GM21423 (cell line): ENCODE measurements around the gene GNAI3.
A peak's percentile ranks its signal among the peaks of the same experiment; 100 is the strongest.

Source experiments
- ATAC-seq: cut with Tn5 transposase; IDR thresholded peaks from one replicate; pipeline ENCODE4 v1.9.1; 2021; ENCODE audit warnings: mild to moderate bottlenecking, moderate library complexity; ENCODE audit not compliant: unreplicated experiment

GNAI3 gene

GRCh38 chr1:109548321-109549267, at the start of gene GNAI3:
TSS of gene GNAI3 (plus strand) at chr1:109548615. CDS start at chr1:109548721, 106 bp downstream.
- ATAC-seq, result peak; percentile 95

- no peak for ATAC-seq
Measured at GRCh38 chr1:109499081-109499480, 49.3 kb upstream of the GNAI3 start.

GRCh38 chr1:109499661-109500536, 48.5 kb upstream of the GNAI3 start:
- ATAC-seq, result no peak

DNA sequence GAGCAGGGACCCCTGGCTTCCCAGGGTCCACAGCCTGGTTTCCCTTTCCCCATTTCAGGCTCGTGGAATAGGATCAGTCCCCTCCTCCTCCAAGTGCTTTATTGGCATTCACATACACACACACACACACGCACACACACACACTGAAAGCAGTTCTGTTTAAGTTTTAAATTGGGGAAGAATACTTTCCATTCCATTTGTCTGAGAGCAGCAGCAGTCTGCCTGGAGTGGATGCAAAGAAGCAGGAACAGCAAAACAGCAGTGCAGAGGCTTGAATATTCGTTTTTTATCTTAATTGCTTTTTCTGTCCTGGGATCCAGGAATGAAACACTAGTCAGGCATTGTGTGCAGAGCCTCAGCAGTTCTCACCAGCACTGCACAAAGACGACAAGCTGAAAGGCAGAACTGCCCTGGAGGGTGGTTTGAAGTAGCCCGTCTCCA, 47.5 kb upstream of the GNAI3 start:
- ATAC-seq, result no peak

- ATAC-seq, result no peak
Measured at GRCh38 chr1:109501644-109502363, 46.6 kb upstream of the GNAI3 start.

- no peak for ATAC-seq
Measured at GRCh38 chr1:109502364-109502851, 46.0 kb upstream of the GNAI3 start.

GRCh38 chr1:109503935-109504334, 44.5 kb upstream of the GNAI3 start:
- no peak for ATAC-seq

GRCh38 chr1:109504974-109505373, 43.4 kb upstream of the GNAI3 start:
- no peak for ATAC-seq

DNA sequence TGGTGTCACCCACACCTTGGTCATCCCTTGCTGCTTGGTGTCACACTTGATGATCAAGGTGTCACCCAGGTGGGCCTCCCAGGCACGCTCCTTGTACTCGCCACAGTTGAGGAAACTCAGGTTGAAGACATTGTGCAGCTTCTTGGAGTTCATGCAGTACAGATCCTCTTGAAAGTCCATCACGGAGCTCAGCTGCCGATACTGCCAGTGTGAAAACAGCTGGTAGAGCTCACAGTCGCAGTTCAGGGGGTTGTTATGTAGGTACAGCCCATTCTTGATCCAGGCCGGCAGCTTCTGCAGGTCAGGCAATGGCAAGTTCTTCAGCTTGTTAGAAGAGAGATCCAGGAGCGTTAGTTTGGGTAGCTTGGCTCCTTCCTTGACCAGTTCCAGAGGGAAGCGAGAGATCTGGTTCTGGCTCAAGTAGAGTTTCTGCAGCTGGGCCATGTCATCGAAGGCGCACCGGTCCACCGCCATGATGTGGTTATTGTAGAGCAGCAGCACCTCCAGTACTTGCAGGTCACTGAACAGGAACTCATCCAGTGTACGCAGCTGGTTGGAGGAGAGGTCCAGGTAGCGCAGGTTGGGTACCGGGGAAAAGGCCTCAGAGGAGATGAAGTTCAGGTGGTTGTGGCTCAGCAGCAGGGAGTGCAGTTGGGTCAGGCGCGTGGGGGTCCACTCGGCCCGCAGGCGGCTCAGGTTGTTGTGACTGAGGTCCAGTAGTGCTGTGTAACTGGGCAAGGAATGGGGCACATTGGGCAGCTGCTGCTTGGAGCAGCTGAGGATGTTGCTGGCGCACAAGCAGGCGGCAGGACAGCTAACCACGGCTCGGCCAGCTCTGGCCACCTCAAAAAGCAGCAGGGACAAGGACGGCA, 40.2 kb upstream of the GNAI3 start:
- no peak for ATAC-seq

- no peak for ATAC-seq
Measured at GRCh38 chr1:109508873-109509175, 39.6 kb upstream of the GNAI3 start.

- no peak for ATAC-seq
Measured at GRCh38 chr1:109509176-109510134, 39.0 kb upstream of the GNAI3 start, which contains the start of gene AMIGO1. TSS of gene AMIGO1 (minus strand) at chr1:109509727. CDS start at chr1:109508912, 815 bp downstream.

DNA sequence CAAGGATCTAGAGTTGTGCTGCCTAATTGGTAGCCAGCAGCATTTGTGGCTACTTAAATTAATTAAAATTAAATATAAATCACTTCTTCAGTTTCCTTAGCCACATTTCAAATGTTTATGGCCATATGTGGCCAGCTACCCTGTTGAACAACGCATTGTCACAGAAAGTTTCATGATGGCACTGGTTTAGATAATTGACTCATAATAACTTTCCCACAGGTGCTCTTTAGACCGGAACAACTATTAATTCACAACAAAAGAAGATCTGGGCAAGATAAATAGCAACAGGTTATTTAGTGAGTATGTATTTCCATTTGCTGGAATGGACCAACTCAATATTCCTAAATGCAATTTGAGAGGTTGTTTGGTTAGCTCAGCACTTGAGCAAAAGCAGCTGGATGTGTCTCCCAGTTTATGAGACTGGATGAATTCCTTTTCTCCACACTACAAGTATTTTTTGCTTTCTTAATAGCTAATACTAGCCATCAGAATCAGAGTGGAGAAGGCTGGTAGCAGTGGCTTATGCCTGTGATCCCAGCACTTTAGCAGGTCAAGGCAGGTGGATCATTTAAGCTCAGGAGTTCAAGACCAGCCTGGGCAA, 35.2 kb upstream of the GNAI3 start:
- ATAC-seq, result no peak

- ATAC-seq, result no peak
Measured at GRCh38 chr1:109514846-109515245, 33.6 kb upstream of the GNAI3 start.

- ATAC-seq, result no peak
Measured at GRCh38 chr1:109516872-109517271, 31.5 kb upstream of the GNAI3 start.

DNA sequence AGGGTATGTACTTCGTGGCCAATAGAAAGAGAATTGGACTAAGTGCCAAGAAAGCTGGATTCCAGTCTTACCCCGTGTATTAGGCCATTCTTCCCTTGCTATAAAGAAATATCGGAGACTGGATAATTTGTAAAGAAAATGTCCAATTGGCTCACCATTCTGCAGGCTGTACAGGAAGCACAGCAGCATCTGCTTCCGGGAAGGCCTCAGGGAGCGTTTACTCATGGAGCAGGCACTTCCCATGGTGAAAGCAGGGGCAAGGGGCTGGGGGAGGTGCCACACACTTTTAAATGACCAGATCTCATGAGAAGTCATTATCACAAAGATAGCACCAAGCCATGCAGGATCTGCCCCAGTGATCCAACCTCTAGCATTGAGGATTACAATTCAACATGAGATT, 31.1 kb upstream of the GNAI3 start:
- no peak for ATAC-seq

GRCh38 chr1:109521002-109521951, 27.1 kb upstream of the GNAI3 start:
- ATAC-seq, result no peak

DNA sequence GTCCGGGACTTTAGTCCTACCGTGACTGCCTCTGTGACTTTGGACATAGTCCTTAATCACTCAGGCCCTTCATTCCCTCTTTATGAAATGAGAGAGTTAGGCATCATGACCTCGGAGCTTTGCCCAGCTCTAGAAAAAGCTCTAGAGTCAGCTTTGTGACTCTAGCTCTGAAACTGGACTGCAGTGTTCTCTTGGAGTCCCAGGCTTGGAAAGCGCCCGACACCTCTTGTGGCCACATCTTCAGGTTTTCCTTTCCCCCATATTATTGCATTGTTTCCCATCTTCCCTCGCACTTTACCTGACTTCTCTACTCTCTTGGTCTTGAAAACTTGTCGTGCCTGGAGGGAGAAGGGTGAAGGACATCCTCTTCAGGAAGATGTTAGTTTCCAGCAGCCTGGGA, 26.4 kb upstream of the GNAI3 start:
- no peak for ATAC-seq
